C4-2B (cell line): ENCODE results near the gene EOLA1.

Experiments used
- CTCF ChIP-seq: fragments of 450-650 bp; conservative IDR thresholded peaks from 2 replicates; pipeline ENCODE4 v1.5.1; 2017; ENCODE audit warnings: mild to moderate bottlenecking
- ZFX ChIP-seq: fragments of 450-650 bp; IDR thresholded peaks from 2 replicates; pipeline ENCODE4 v1.6.1; 2017

GRCh38 chrX:149541521-149542047 is 772 bp downstream of the EOLA1 start:
- TF ChIP-seq CTCF (no peak), ZFX (no peak)
